ELF-1 (cell line): ENCODE data around the gene RFX3.

Source experiments
- DNase-seq: peaks from one replicate; pipeline ENCODE4 v3.0.0-alpha.2; 2016; ENCODE audit warnings: low read depth, low spot score

The RFX3 gene

GRCh38 chr9:3477236-3477834 lies 48.5 kb downstream of the RFX3 start:
- no peak for DNase-seq

DNA sequence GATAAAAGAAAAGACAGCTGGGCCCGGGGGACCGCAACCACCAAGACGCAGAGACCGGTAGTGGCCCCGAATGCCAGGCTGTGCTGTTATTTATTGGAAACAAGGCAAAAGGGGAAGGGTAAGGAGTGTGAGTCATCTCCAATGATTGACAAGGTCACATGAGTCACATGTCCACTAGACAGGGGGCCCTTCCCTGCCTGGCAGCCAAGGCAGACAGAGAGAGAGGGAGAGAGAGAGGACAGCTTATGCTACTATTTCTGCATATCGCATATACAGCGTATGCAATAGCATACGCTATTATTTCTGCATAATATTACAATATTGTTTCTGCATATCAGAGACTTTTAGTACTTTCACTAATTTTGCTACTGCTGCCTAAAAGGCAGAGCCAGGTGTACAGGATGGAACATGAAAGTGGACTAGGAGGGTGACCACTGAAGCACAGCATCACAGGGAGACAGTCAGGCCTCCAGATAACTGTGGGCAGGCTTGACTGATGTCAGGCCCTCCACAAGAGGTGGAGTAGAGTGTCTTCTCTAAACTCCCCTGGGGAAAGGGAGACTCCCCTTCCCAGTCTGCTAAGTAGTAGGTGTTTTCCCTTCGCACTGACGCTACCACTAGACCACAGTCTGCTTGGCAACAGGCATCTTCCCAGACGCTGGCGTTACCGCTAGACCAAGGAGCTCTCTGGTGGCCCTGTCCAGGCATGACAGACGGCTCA lies 50.3 kb downstream of the RFX3 start:
- DNase-seq, result peak; percentile 14

DNA sequence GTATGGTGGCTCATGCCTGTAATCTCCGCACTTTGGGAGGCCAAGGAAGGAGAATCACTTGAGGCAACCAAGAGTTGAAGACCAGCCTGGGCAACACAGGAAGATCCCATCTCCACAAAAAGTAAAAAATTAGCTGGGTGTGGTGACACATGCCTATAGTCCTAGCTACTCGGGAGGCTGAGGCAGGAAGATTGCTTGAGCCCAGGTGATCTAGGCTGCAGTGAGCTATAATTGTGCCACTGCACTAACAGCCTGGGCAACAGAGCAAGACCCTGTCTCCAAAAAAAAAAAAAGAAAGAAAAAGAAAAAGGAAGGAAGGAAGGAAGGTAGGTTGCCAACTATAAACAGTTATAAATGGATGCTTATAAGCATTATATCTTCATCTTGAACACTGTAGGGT lies 51.0 kb downstream of the RFX3 start:
- DNase-seq, result no peak

- DNase-seq, result no peak
Measured at GRCh38 chr9:3473405-3473804, 52.4 kb downstream of the RFX3 start.

DNA sequence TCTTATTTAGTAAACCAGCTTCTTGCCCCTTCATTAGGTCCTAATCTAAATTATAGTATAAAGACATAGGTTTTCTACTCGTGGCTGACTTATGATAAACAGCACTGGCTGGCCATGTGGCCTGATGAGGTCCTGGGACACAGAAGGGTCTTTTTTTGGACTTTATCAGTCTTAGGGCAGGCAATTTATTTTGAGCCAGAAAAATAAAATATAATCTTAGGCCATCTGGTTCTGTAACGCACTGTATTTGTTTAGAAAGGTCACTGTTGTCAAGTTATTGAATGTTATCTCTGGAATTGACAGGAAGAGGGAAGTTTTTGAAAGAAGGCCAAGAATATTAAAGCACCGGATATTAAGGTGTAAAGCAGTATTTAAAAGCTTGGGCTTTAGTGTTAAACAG lies 53.9 kb downstream of the RFX3 start:
- no peak for DNase-seq

- DNase-seq, result no peak
Measured at GRCh38 chr9:3468421-3469205, 57.2 kb downstream of the RFX3 start.

GRCh38 chr9:3467593-3468219 lies 58.1 kb downstream of the RFX3 start:
- DNase-seq, result peak; percentile 47

DNA sequence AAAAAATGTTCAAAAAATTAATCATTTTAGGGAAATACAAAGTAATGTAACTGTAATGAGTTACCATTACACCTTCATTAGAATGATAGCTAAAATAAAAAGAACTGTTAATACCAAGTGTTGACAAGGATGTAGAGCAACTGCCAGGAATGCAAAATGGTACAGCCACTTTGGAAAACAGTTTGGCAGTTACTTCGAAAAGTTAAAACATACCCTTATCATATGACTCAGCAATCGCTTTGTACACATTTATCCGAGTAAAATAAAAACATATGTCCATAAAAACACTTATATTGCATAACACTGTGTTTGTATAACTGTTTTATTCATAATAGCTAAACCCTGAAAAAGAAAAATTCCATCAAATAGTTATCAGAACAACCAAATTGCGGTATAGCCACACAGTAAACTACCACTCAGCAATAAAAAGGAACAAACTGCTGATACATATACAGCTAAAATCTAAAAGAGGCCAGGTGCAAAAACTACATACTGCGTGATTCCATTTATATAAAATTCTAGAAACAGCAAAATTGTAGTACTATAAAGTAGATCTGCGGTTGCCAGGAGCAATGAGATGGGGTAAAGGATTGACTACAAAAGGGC lies 61.7 kb downstream of the RFX3 start:
- no peak for DNase-seq

- DNase-seq, result no peak
Measured at GRCh38 chr9:3458806-3459475, 66.9 kb downstream of the RFX3 start.

GRCh38 chr9:3457175-3457574 lies 68.6 kb downstream of the RFX3 start:
- DNase-seq, result no peak

GRCh38 chr9:3455717-3456116 lies 70.1 kb downstream of the RFX3 start:
- no peak for DNase-seq

DNA sequence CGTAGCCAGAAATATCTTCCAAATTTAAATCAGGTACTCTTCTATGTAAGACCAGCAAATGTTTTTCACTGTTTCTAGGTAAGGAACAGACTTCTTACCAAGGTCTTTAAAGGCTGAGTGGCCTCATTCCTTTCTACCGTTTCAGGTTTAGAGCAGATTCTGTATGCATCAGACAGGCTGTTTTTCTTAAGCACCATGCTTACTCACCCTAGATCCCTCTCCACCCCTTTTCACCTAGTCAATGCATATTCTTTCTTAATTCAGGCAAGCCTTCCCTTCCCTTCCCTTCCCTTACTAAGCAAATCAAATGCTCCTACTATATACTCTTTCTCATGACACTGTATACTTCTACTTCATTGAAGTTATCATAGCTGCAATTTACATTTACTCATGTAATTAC lies 70.7 kb downstream of the RFX3 start:
- DNase-seq, result no peak

DNA sequence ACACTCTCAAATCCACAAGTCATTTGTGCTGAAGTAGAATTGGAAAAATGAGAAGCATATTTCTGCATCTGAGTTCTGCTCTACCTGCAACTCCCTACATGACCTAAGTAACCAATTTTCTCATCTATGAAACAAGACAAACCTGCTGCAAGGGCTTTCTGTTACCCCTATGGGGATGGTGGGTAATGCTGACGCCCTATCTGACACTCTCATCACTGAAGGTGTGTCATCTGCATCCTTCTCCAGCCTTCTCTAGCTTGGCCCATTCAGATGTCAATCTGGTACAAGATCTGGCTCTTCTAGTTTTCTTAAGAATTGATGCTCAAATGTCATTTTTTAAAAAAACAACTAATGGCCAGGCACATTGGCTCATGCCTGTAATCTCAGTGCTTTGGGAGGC lies 73.8 kb downstream of the RFX3 start:
- DNase-seq, result no peak

DNA sequence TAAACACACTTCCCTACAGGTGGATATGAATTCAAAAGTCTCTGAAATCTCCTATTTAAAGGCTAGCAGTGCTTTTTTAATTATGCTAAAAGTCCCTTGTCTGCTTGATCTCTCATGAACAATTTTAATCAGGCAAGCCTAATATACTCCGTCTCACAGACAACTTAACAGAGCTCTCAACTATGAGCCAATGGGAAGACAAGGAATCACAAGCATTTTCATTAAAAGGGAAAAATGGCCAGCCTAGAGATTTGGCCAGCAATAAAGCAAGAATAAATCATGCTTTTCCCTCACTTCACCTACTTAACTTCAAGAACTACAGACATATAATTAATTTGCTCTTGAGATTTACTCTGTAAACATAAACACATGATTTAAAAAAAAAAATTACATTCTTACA lies 78.0 kb downstream of the RFX3 start:
- DNase-seq, result no peak

- DNase-seq, result no peak
Measured at GRCh38 chr9:3447143-3447542, 78.7 kb downstream of the RFX3 start.

DNA sequence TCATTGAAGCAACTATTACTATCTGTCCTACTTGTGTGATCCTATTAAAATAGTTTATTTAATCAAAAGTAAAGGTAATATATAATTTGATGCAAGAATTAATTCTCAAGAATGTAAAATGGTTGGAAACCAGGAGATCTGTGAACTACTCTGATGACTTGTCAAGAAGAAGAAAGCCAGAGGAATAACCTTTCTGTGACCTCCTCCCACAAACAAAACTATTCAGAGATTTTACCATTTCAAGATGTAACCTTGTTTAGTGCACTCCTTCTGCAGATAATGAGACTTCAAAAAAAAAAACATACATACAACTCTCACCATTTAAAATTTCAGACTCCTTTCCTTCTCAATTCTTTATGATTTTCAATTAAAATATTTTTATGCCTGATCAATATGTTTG lies 79.5 kb downstream of the RFX3 start:
- DNase-seq, result no peak

DNA sequence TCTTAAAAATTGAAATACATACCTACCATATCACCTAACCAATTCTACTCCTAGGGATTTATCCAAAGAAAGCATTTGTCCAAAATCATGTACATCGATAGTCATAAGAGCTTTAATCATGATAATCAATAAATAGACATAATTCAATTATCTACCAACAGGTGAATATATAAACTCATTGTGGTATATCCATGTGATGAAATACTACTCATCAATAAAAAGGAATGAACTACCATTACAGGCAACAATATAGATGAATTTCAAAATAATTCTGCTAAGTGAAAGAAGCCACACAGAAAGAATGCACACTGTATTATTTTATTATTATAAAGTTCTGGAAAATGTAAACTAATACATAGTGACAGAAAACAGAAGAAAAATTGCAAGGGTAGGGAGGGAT lies 81.8 kb downstream of the RFX3 start:
- DNase-seq, result no peak

DNA sequence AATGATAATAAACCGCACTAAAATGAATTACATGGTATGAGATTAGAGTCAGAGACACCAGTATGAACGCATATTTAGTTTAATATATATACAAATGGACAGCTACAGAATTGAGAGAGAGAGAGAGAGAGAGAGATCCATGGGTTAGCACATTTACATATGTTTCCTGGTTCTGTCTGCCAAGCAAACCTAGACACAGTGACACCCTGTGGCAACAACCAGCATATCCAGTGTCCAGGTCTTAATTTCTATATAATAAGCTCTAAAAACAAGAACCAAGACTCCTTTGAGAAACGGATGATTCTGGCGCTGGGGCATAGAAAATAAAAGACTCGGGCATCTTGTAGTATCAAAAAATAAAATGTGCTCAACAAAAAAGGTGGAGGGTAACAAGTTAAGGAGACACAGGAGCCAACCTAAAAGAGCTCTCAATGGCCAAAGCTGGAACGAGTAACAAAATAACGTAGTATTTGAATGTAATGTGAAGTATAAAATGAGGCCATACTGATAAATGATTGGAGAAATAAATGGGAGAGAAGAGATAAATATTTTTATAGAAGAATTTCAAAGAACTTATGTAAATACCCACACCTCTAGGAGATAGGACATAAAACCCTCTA lies 84.5 kb downstream of the RFX3 start:
- DNase-seq, result peak; percentile 11

GRCh38 chr9:3436629-3437420 lies 89.0 kb downstream of the RFX3 start:
- no peak for DNase-seq

- no peak for DNase-seq
Measured at GRCh38 chr9:3435732-3436131, 90.1 kb downstream of the RFX3 start.
